ENCODE measurements around the gene RBM33.

RBM33 gene

DNA sequence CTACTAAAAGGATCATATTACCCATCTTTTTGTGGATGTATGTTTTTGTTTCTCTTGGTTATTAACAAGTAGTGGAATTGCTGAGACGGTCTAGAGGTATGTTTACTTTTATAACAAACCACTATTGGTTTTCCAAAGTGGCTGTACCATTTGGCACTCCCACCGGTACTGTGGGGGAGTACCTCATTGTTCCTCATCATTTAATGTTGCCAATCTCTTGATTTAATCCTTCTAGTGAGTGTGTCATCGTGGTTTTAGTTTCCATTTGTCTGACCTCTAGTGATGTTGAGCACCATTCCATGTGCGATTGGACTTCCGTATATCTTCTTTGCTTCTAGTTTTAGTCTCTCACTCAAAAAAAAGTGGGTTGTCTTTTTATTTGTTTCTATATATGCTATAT lies 50.4 kb downstream of the RBM33 start:
- Histone ChIP-seq H3K36me3 (ENCODE audit: insufficient read depth, low read length) (peaks cover 31% of the 10 kb centered on the region), H3K9me3 (ENCODE audit: low read depth, low read length) (no peaks in the 10 kb centered on the region), H3K27ac (no peak overlapping the region), H3K4me3 (no peak overlapping the region), H3K9ac (ENCODE audit: insufficient read length) (no peak overlapping the region)
- no peak for DNase-seq (ENCODE audit: low read depth, low spot score)
- TF ChIP-seq EZH2 (IDR thresholded peaks at IDR 0.05) (no peak), POLR2AphosphoS5 (IDR thresholded peaks at IDR 0.05; ENCODE audit: borderline replicate concordance, low read depth, low read length) (no peak), FOXP2 (optimal IDR thresholded peaks at IDR 0.05; ENCODE audit: control extremely low read depth, extremely low read length, insufficient read depth) (no peak)

GRCh38 chr7:155696747-155697146 lies 52.3 kb downstream of the RBM33 start:
- Histone ChIP-seq H3K27ac (no peak overlapping the region), H3K4me3 (no peak overlapping the region), H3K36me3 (ENCODE audit: insufficient read depth, low read length) (peaks cover 47% of the 10 kb centered on the region), H3K9me3 (ENCODE audit: low read depth, low read length) (no peaks in the 10 kb centered on the region), H3K9ac (ENCODE audit: insufficient read length) (no peak overlapping the region)
- DNase-seq (ENCODE audit: low read depth, low spot score): no peak
- TF ChIP-seq FOXP2 (optimal IDR thresholded peaks at IDR 0.05; ENCODE audit: control extremely low read depth, extremely low read length, insufficient read depth): no peak
- no peak for TF ChIP-seq EZH2 (IDR thresholded peaks at IDR 0.05)
- TF ChIP-seq POLR2AphosphoS5 (IDR thresholded peaks at IDR 0.05; ENCODE audit: borderline replicate concordance, low read depth, low read length): no peak

GRCh38 chr7:155698633-155699032 lies 54.2 kb downstream of the RBM33 start:
- Histone ChIP-seq H3K36me3 (ENCODE audit: insufficient read depth, low read length) (peaks cover 65% of the 10 kb centered on the region), H3K27ac (no peak overlapping the region), H3K9me3 (ENCODE audit: low read depth, low read length) (no peaks in the 10 kb centered on the region), H3K4me3 (no peak overlapping the region), H3K9ac (ENCODE audit: insufficient read length) (no peak overlapping the region)
- no peak for TF ChIP-seq EZH2 (IDR thresholded peaks at IDR 0.05)
- TF ChIP-seq POLR2AphosphoS5 (IDR thresholded peaks at IDR 0.05; ENCODE audit: borderline replicate concordance, low read depth, low read length): no peak
- no peak for TF ChIP-seq FOXP2 (optimal IDR thresholded peaks at IDR 0.05; ENCODE audit: control extremely low read depth, extremely low read length, insufficient read depth)
- no peak for DNase-seq (ENCODE audit: low read depth, low spot score)

DNA sequence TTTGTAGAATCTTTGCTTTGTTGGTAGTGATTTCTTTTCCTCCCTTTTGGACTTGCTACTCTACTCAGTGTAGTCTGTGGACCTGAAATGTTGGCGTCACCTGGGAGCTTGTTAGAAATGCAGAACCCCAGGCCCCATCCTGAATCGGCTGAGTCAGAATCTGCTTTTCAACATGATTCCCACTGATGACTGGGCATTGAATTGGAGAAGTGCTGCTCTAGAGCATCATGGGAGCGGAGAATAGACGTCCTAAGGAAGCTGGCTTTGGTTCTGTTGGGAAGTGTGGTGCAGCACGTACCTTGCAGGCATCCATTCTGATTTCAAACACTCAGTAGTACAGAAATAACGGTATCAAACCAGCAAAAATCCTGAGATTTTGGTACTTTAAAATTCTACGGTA lies 54.7 kb downstream of the RBM33 start:
- no peak for DNase-seq (ENCODE audit: low read depth, low spot score)
- H3K9me3 ChIP-seq (ENCODE audit: low read depth, low read length): no peaks in the 10 kb centered on the region
- H3K9ac ChIP-seq (ENCODE audit: insufficient read length): no peak overlapping the region
- H3K36me3 ChIP-seq (ENCODE audit: insufficient read depth, low read length): peaks cover 67% of the 10 kb centered on the region
- TF ChIP-seq POLR2AphosphoS5 (IDR thresholded peaks at IDR 0.05; ENCODE audit: borderline replicate concordance, low read depth, low read length) (no peak), FOXP2 (optimal IDR thresholded peaks at IDR 0.05; ENCODE audit: control extremely low read depth, extremely low read length, insufficient read depth) (no peak), EZH2 (IDR thresholded peaks at IDR 0.05) (no peak)
- H3K27ac ChIP-seq: no peak overlapping the region
- no peak overlapping the region for H3K4me3 ChIP-seq

DNA sequence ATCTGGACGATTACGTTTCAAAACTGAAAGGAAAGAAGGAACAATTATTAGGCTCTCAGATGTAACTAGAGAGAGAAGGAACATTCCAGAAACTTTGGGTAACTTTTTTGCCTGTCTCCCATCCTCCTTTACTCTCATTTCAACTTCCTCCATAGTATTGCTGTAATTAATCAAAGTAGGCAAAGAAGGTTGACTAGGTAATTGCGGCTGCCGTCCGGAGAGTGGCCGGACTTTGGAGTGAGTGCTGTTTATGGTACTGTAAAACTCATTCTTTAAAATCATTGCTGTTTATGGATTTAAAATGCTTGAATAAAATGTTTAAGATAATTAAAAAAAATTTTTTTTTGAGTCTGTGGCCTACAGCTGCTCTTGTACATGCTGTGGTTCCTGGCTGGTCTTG lies 56.4 kb downstream of the RBM33 start:
- no peak overlapping the region for H3K4me3 ChIP-seq
- no peak for TF ChIP-seq FOXP2 (optimal IDR thresholded peaks at IDR 0.05; ENCODE audit: control extremely low read depth, extremely low read length, insufficient read depth)
- H3K27ac ChIP-seq: no peak overlapping the region
- peaks cover 75% of the 10 kb centered on the region for H3K36me3 ChIP-seq (ENCODE audit: insufficient read depth, low read length)
- H3K9me3 ChIP-seq (ENCODE audit: low read depth, low read length): no peaks in the 10 kb centered on the region
- no peak overlapping the region for H3K9ac ChIP-seq (ENCODE audit: insufficient read length)
- DNase-seq (ENCODE audit: low read depth, low spot score): no peak

- no peak for DNase-seq (ENCODE audit: low read depth, low spot score)
- H3K9ac ChIP-seq (ENCODE audit: insufficient read length): no peak overlapping the region
- no peaks in the 10 kb centered on the region for H3K9me3 ChIP-seq (ENCODE audit: low read depth, low read length)
- H3K4me3 ChIP-seq: no peak overlapping the region
- peaks cover 73% of the 10 kb centered on the region for H3K36me3 ChIP-seq (ENCODE audit: insufficient read depth, low read length)
- H3K27ac ChIP-seq: no peak overlapping the region
- TF ChIP-seq POLR2AphosphoS5 (IDR thresholded peaks at IDR 0.05; ENCODE audit: borderline replicate concordance, low read depth, low read length): no peak
- TF ChIP-seq FOXP2 (optimal IDR thresholded peaks at IDR 0.05; ENCODE audit: control extremely low read depth, extremely low read length, insufficient read depth): no peak
- no peak for TF ChIP-seq EZH2 (IDR thresholded peaks at IDR 0.05)
These were observed 57.6 kb downstream of the RBM33 start for GRCh38 chr7:155701972-155702544.

DNA sequence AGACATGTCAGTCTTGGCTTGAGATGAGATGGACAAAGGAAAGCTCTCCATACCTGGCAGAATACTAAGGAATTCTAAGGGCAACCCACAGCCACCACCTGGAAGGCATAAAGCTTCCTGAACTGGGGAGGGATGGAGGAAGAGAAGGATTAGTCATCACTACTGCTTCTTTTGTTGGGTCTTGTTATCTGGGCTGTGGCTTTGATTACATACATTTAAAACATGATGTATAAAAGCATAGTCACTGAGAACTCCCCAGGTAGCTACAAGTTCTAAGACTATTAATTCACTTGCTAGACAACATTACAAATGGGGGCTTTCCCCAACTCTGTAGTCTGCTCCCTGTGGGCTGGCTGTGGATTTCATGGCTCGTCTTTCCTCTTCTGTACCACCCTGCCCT lies 58.2 kb downstream of the RBM33 start:
- Histone ChIP-seq H3K36me3 (ENCODE audit: insufficient read depth, low read length) (peaks cover 72% of the 10 kb centered on the region), H3K9ac (ENCODE audit: insufficient read length) (no peak overlapping the region), H3K4me3 (no peak overlapping the region), H3K27ac (no peak overlapping the region), H3K9me3 (ENCODE audit: low read depth, low read length) (no peaks in the 10 kb centered on the region)
- DNase-seq (ENCODE audit: low read depth, low spot score): no peak
- TF ChIP-seq FOXP2 (optimal IDR thresholded peaks at IDR 0.05; ENCODE audit: control extremely low read depth, extremely low read length, insufficient read depth): no peak
- TF ChIP-seq EZH2 (IDR thresholded peaks at IDR 0.05): no peak
- no peak for TF ChIP-seq POLR2AphosphoS5 (IDR thresholded peaks at IDR 0.05; ENCODE audit: borderline replicate concordance, low read depth, low read length)

DNA sequence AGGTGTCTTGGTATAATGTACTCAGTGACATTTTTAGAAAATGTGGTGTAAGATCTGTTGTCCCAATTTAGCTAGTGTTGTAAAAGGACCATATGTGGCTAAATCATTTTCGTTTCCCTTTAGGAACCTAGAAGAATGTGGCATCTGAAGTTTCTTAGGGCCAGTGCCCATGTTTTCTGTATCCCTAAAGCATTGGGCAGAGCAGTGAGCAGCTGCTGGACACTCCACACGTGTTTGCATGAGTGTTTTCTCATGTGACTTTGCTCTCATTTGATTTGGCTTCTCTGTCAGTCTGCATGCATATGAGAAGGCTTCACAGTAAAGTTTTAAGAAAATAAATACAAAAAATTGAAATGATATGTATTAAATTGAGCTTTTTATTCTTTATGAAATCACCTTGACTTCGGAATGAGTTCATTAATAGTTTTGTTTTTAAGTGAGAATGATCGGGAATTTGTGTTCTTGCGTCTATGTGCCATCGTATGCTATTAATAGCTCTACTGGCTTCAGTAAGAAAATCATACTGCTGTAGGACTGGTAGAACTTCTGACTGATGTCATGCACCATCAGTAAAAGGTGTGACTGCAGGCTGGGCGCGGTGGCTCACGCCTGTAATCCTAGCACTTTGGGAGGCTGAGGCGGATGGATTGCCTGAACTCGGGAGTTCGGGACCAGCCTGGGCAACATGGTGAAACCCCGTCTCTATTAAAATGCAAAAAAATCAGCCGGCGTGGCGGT lies 61.3 kb downstream of the RBM33 start:
- Histone ChIP-seq H3K27ac (no peak overlapping the region), H3K4me3 (no peak overlapping the region), H3K36me3 (ENCODE audit: insufficient read depth, low read length) (peaks cover 82% of the 10 kb centered on the region), H3K9ac (ENCODE audit: insufficient read length) (no peak overlapping the region), H3K9me3 (ENCODE audit: low read depth, low read length) (no peaks in the 10 kb centered on the region)
- no peak for TF ChIP-seq FOXP2 (optimal IDR thresholded peaks at IDR 0.05; ENCODE audit: control extremely low read depth, extremely low read length, insufficient read depth)
- TF ChIP-seq EZH2 (IDR thresholded peaks at IDR 0.05): no peak
- TF ChIP-seq POLR2AphosphoS5 (IDR thresholded peaks at IDR 0.05; ENCODE audit: borderline replicate concordance, low read depth, low read length): no peak
- DNase-seq (ENCODE audit: low read depth, low spot score): no peak

GRCh38 chr7:155706376-155706775 lies 61.9 kb downstream of the RBM33 start:
- Histone ChIP-seq H3K9me3 (ENCODE audit: low read depth, low read length) (no peaks in the 10 kb centered on the region), H3K36me3 (ENCODE audit: insufficient read depth, low read length) (peaks cover 82% of the 10 kb centered on the region), H3K4me3 (no peak overlapping the region), H3K27ac (no peak overlapping the region), H3K9ac (ENCODE audit: insufficient read length) (no peak overlapping the region)
- TF ChIP-seq EZH2 (IDR thresholded peaks at IDR 0.05): no peak
- TF ChIP-seq POLR2AphosphoS5 (IDR thresholded peaks at IDR 0.05; ENCODE audit: borderline replicate concordance, low read depth, low read length): no peak
- TF ChIP-seq FOXP2 (optimal IDR thresholded peaks at IDR 0.05; ENCODE audit: control extremely low read depth, extremely low read length, insufficient read depth): no peak
- DNase-seq (ENCODE audit: low read depth, low spot score): no peak
